IMR-90 (cell line): ENCODE measurements around the gene CTBP2. TPM values are rescaled to one million over a fixed set of nuclear protein-coding genes. Genes with fewer than 3 reads are reported as not detected.

ENCODE experiments used
- ATAC-seq: fragments of 200-7000 bp; cut with Tn5 transposase; 2 replicates; pipeline ENCODE4 v1.9.1; 2020; ENCODE audit warnings: low read depth, mild to moderate bottlenecking, moderate library complexity
- BruUV-seq: library from RNA; stranded (reverse); fragments of 400-500 nt; replicated peaks from 2 replicates; lab custom pipeline; 2021; lab: Mats Ljungman, UMichigan
- CTCF ChIA-PET: fragments of 300-600 bp; formaldehyde crosslinking; extraction: SDS; loops from one replicate; lab custom pipeline; 2021; ENCODE audit warnings: antibody characterized with exemption; lab: Yijun Ruan, JAX
- POLR2A ChIA-PET: fragments of 300-600 bp; sonication (Branson Sonifier 250); formaldehyde crosslinking; loops from one replicate; lab custom pipeline; 2022; ENCODE audit warnings: antibody characterized with exemption; ENCODE audit not compliant: unreplicated experiment; lab: Charles Lee
- DNase-seq: peaks from one replicate; pipeline ENCODE4 v3.0.0; 2013
- H2AFZ ChIP-seq: replicated peaks from 2 replicates; pipeline ENCODE3; 2013; ENCODE audit warnings: low read length, mild to moderate bottlenecking; ENCODE audit not compliant: poor library complexity
- H2AK5ac ChIP-seq: 2 replicates; pipeline ENCODE4 v1.6.1; 2013; ENCODE audit warnings: low read depth, low read length, inconsistent platforms
- H2AK9ac ChIP-seq: replicated peaks from 2 replicates; pipeline ENCODE3; 2013; ENCODE audit warnings: mild to moderate bottlenecking, low read depth, low read length, moderate library complexity; ENCODE audit not compliant: poor library complexity
- H2BK120ac ChIP-seq: 2 replicates; pipeline ENCODE4 v1.6.1; 2013; ENCODE audit warnings: low read depth, low read length, inconsistent platforms
- H2BK15ac ChIP-seq: 3 replicates; pipeline ENCODE4 v1.6.1; 2013; ENCODE audit warnings: low read depth, low read length, inconsistent platforms
- H2BK20ac ChIP-seq: 2 replicates; pipeline ENCODE4 v1.6.1; 2013; ENCODE audit warnings: low read depth, mild to moderate bottlenecking, inconsistent platforms, low read length, moderate library complexity
- H2BK5ac ChIP-seq: 2 replicates; pipeline ENCODE4 v1.6.1; 2013; ENCODE audit warnings: mild to moderate bottlenecking, low read depth, low read length, inconsistent platforms; ENCODE audit not compliant: poor library complexity, severe bottlenecking
- H3K14ac ChIP-seq: replicated peaks from 2 replicates; pipeline ENCODE4 v1.6.1; 2013; ENCODE audit warnings: low read depth, low read length, inconsistent platforms
- H3K18ac ChIP-seq: 2 replicates; pipeline ENCODE4 v1.6.1; 2013; ENCODE audit warnings: low read depth, low read length, control low read depth
- H3K23ac ChIP-seq: 2 replicates; pipeline ENCODE4 v1.6.1; 2013; ENCODE audit warnings: low read depth, low read length, inconsistent platforms
- H3K27ac ChIP-seq: 2 replicates; pipeline ENCODE4 v1.5.1; 2013; ENCODE audit warnings: mild to moderate bottlenecking, control low read depth, low read length; ENCODE audit not compliant: insufficient read depth
- H3K27me3 ChIP-seq: 2 replicates; pipeline ENCODE4 v1.6.1; 2013; ENCODE audit warnings: low read length; ENCODE audit not compliant: control insufficient read depth, insufficient read depth
- H3K36me3 ChIP-seq: 2 replicates; pipeline ENCODE4 v1.6.1; 2013; ENCODE audit warnings: low read length, mixed read lengths; ENCODE audit not compliant: control insufficient read depth, insufficient read depth
- H3K4ac ChIP-seq: 2 replicates; pipeline ENCODE4 v1.6.1; 2013; ENCODE audit warnings: low read depth, low read length, inconsistent platforms
- H3K4me1 ChIP-seq: 2 replicates; pipeline ENCODE4 v1.6.1; 2013; ENCODE audit warnings: low read length, mixed read lengths; ENCODE audit not compliant: control insufficient read depth, insufficient read depth
- H3K4me2 ChIP-seq: 2 replicates; pipeline ENCODE4 v1.6.1; 2013; ENCODE audit warnings: low read depth, mild to moderate bottlenecking, control low read depth, low read length, moderate library complexity
- H3K4me3 ChIP-seq: 2 replicates; pipeline ENCODE4 v1.5.1; 2013; ENCODE audit warnings: low read depth, mild to moderate bottlenecking, control low read depth, low read length, moderate library complexity; ENCODE audit not compliant: insufficient read depth
- H3K56ac ChIP-seq: 2 replicates; pipeline ENCODE4 v1.6.1; 2013; ENCODE audit warnings: low read length, inconsistent platforms; ENCODE audit not compliant: insufficient read depth; ENCODE audit errors: extremely low read depth
- H3K79me1 ChIP-seq, 2 experiments: 2 replicates each; pipeline ENCODE4 v1.6.1; 2013; ENCODE audit warnings: low read length in 2 of 2, inconsistent platforms in 1 of 2, low read depth in 1 of 2
- H3K9ac ChIP-seq: 2 replicates; pipeline ENCODE4 v1.6.1; 2013; ENCODE audit warnings: low read depth, low read length, control low read depth
- H3K9me1 ChIP-seq: 2 replicates; pipeline ENCODE4 v1.6.1; 2013; ENCODE audit warnings: low read length, inconsistent platforms; ENCODE audit not compliant: insufficient read depth
- H3K9me3 ChIP-seq: 2 replicates; pipeline ENCODE4 v1.6.1; 2013; ENCODE audit warnings: low read length; ENCODE audit not compliant: control insufficient read depth, insufficient read depth
- H4K20me1 ChIP-seq: 2 replicates; pipeline ENCODE4 v1.6.1; 2013; ENCODE audit warnings: low read length, inconsistent platforms; ENCODE audit not compliant: insufficient read depth
- H4K5ac ChIP-seq: 2 replicates; pipeline ENCODE4 v1.6.1; 2013; ENCODE audit warnings: mild to moderate bottlenecking, low read depth, low read length, control low read depth
- H4K8ac ChIP-seq, 2 experiments: 2 replicates each; pipeline ENCODE4 v1.6.1; 2013; ENCODE audit warnings: low read depth in 2 of 2, low read length in 2 of 2, control low read depth in 1 of 2, inconsistent platforms in 1 of 2
- H4K91ac ChIP-seq: 2 replicates; pipeline ENCODE4 v1.6.1; 2013; ENCODE audit warnings: low read depth, low read length, inconsistent platforms; ENCODE audit not compliant: insufficient read depth
- BHLHE40 ChIP-seq: fragments of 150-350 bp; IDR thresholded peaks from 2 replicates; pipeline ENCODE4 v1.6.1; 2016; ENCODE audit warnings: mild to moderate bottlenecking, low read depth, low read length
- CEBPB ChIP-seq: IDR thresholded peaks from 2 replicates; pipeline ENCODE4 v1.6.1; 2012; ENCODE audit warnings: low read depth, low read length, improper control_type of control experiment
- CHD1 ChIP-seq: IDR thresholded peaks from 2 replicates; pipeline ENCODE4 v1.6.1; 2012; ENCODE audit warnings: low read depth, low read length, improper control_type of control experiment
- FOS ChIP-seq: fragments of 150-350 bp; IDR thresholded peaks from 2 replicates; pipeline ENCODE4 v1.6.1; 2016; ENCODE audit warnings: low read depth, low read length
- MAFK ChIP-seq: IDR thresholded peaks from 2 replicates; pipeline ENCODE4 v1.6.1; 2012; ENCODE audit warnings: low read depth, low read length, improper control_type of control experiment
- MAZ ChIP-seq: IDR thresholded peaks from 2 replicates; pipeline ENCODE4 v1.6.1; 2012; ENCODE audit warnings: low read depth, mild to moderate bottlenecking, low read length, improper control_type of control experiment, moderate library complexity, borderline replicate concordance
- NFE2L2 ChIP-seq: fragments of 150-350 bp; IDR thresholded peaks from 2 replicates; pipeline ENCODE4 v1.6.1; 2016; ENCODE audit warnings: low read depth, mild to moderate bottlenecking, low read length
- RCOR1 ChIP-seq: IDR thresholded peaks from 2 replicates; pipeline ENCODE4 v1.6.1; 2012; ENCODE audit warnings: mild to moderate bottlenecking, low read length, improper control_type of control experiment; ENCODE audit not compliant: insufficient replicate concordance
- RFX5 ChIP-seq: IDR thresholded peaks from 2 replicates; pipeline ENCODE4 v1.8.0; 2012; ENCODE audit warnings: low read depth, mild to moderate bottlenecking, low read length, moderate library complexity
- SMC3 ChIP-seq: fragments of 150-350 bp; IDR thresholded peaks from 2 replicates; pipeline ENCODE4 v1.6.1; 2016; ENCODE audit warnings: low read depth, mild to moderate bottlenecking, antibody characterized with exemption, low read length, moderate library complexity
- WGBS, 2 experiments: methylation state at CpG; one replicate each; pipeline versions ENCODE4 v1.1.5 to v1.1.7; 2013; ENCODE audit warnings: missing lambda C conversion rate in 2 of 2; ENCODE audit not compliant: insufficient read length in 1 of 2; ENCODE audit errors: extremely low coverage in 2 of 2; 5-methylcytosine and 5-hydroxymethylcytosine counted together
- dilution Hi-C: fragments of 300-500 bp; cut with HindIII; formaldehyde crosslinking; loops from one replicate; pipeline ENCODE4 v1.14.3; 2018; ENCODE audit warnings: low sequenced_read_pairs; ENCODE audit not compliant: unreplicated experiment
- in situ Hi-C: fragments of 300-500 bp; cut with MboI; formaldehyde crosslinking; loops from 3 replicates; pipeline ENCODE4 v1.14.3; 2019; ENCODE audit warnings: low sequenced_read_pairs, inconsistent platforms, mixed read lengths
- intact Hi-C: fragments of 100-400 bp; cut with micrococcal nuclease; formaldehyde crosslinking; loops from 2 replicates; pipeline ENCODE4 v1.10.0; 2022
- polyA plus RNA-seq, 3 experiments: library from polyadenylated mRNA; depleted of rRNA; stranded (reverse); fragments of >200 nt; gene quantifications; 2 replicates each; pipeline ENCODE4 v1.2.3, GENCODE V29; 2012; ENCODE audit warnings: low replicate concordance in 1 of 3
- total RNA-seq: library from RNA; depleted of rRNA; stranded (reverse); fragments of >200 nt; gene quantifications from 2 replicates; pipeline ENCODE4 v1.2.3, GENCODE V29; 2012
- TF ChIP-seq, protein P1 (sequence below): fragments of 150-350 bp; IDR thresholded peaks from 2 replicates; pipeline ENCODE4 v1.6.1; 2017; ENCODE audit warnings: mild to moderate bottlenecking, antibody characterized with exemption, low read length, low read depth

The CTBP2 gene
- total and polyA plus RNA-seq, 2 of the 4 experiments (the other 2 are of a cell fraction), result 81.0 to 86.6 TPM

DNA sequence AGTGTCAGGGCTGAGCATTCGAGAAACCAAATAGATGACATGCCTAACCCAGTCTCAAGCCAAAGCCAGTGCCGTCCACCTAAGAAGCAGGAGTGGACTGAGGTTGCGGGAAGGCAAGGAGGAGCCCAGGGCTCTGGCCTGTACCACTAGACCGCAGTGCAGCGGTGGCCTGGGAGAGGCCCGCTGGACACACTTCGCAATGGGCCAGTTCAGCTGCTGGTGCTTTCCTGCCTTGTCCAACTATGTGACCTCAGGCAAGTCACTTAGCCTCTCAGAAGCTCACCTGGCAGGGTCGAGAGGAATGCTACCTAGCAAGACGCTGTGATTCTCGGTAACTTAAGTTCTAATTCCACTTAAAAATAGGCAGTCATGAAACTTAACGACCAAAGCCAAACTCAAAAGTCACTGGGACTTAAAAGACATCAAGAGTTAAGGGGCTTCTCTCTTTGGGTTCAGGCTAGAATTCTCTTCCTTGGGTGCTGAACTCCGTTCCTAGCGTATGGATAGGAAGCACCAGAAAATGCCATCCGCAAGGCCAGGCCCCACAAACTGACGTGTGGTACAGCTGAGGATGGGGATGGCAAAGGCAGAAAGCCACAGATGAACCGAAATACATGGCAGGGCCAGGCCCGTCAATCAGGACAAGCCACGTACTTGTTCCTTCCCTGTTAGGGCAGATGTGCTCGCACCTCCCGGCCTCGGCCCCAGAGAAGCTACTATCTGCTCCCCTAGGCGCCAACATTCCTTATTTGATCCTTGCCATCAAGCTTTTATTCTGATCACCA, 34.2 kb downstream of the CTBP2 start:
- no peak overlapping the region for H3K9ac ChIP-seq
- no peak overlapping the region for H3K14ac ChIP-seq
- CTCF ChIA-PET, result no interaction called here
- no peak overlapping the region for H2BK5ac ChIP-seq
- ATAC-seq (no peak), DNase-seq (no peak)
- no peak overlapping the region for H3K23ac ChIP-seq
- H2AK9ac ChIP-seq, result no peak overlapping the region
- no peak overlapping the region for H3K4me3 ChIP-seq
- H2BK20ac ChIP-seq, result no peak overlapping the region
- no peak overlapping the region for H2BK15ac ChIP-seq
- H3K27me3 ChIP-seq, result no peaks in the 10 kb centered on the region
- no peak overlapping the region for H3K4ac ChIP-seq
- no peak overlapping the region for H3K18ac ChIP-seq
- H3K27ac ChIP-seq, result no peak overlapping the region
- TF ChIP-seq MAZ (no peak), CEBPB (no peak), RCOR1 (no peak), SMC3 (no peak), BHLHE40 (no peak), MAFK (no peak), CHD1 (no peak), NFE2L2 (no peak), RFX5 (no peak), FOS (no peak)
- TF ChIP-seq, protein P1, sequence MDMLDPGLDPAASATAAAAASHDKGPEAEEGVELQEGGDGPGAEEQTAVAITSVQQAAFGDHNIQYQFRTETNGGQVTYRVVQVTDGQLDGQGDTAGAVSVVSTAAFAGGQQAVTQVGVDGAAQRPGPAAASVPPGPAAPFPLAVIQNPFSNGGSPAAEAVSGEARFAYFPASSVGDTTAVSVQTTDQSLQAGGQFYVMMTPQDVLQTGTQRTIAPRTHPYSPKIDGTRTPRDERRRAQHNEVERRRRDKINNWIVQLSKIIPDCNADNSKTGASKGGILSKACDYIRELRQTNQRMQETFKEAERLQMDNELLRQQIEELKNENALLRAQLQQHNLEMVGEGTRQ, result no peak
- WGBS, 2 experiments, result 93% methylated on average over 14 of the region's 22 CpGs; no CpG with 5 or more reads in 1 of the 2 experiments
- H3K9me3 ChIP-seq, result no peaks in the 10 kb centered on the region
- dilution Hi-C loops, result no loop called here
- no peak overlapping the region for H3K56ac ChIP-seq
- no peak overlapping the region for H2AK5ac ChIP-seq
- peaks cover 31% of the 10 kb centered on the region for H3K36me3 ChIP-seq
- peaks cover 16% of the 10 kb centered on the region for H3K4me1 ChIP-seq
- peaks cover 51% of the 10 kb centered on the region for H3K9me1 ChIP-seq
- H2AFZ ChIP-seq, result no peak overlapping the region
- no peak overlapping the region for H4K8ac ChIP-seq
- H3K79me1 ChIP-seq, result peaks cover 49 to 92% of the 10 kb centered on the region in 2 experiments
- H4K20me1 ChIP-seq, result peaks cover 93% of the 10 kb centered on the region
- POLR2A ChIA-PET, result no interaction called here
- H3K4me2 ChIP-seq, result no peak overlapping the region
- in situ Hi-C loops, result no loop called here
- no peak overlapping the region for H4K91ac ChIP-seq
- H4K5ac ChIP-seq, result no peak overlapping the region
- BruUV-seq, result no TSS peak
- intact Hi-C loops, result no loop called here
- H2BK120ac ChIP-seq, result no peak overlapping the region
